Gastrocnemius medialis (tissue), 4 donors: Measurements from ENCODE around the gene FBXO17.

Experiments used
- CTCF ChIP-seq, 5 experiments: fragments of 450-650 bp in 3 of 5; fragments of 200-600 bp in 2 of 5; sonication (generic) in 2 of 5; IDR thresholded peaks in 4 of 5; conservative IDR thresholded peaks in 1 of 5; 1 replicate in 4 of 5; 2 replicates in 1 of 5; pipeline ENCODE4 v1.5.1; 2016 to 2019; ENCODE audit warnings: antibody characterized with exemption in 5 of 5, mild to moderate bottlenecking in 3 of 5, moderate library complexity in 3 of 5
- POLR2A ChIP-seq, 2 donors: fragments of 450-650 bp; IDR thresholded peaks; one replicate each; pipeline ENCODE4 v1.6.1; 2017; ENCODE audit warnings: antibody characterized with exemption in 2 of 2, mild to moderate bottlenecking in 2 of 2, moderate library complexity in 2 of 2

DNA sequence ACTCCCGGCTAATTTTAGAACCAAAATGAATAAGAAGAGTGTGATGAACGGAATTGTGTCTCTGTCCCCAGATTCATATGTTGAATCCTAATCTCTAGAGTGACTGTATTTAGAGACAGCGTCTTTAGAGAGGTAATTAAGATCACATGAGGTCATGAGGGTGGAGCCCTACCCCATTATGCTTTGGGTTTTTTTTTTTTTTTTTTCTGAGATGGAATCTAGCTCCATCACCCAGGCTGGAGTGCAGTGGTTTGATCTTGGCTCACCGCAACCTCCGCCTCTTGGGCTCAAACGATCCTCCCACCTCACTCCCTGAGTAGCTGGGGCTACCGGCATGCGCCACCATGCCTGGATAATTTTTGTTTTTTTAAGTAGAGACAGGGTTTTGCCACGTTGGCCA lies 28.9 kb upstream of the FBXO17 start:
- TF ChIP-seq CTCF (IDR thresholded peaks at IDR 0.05 in 4 of 5, conservative IDR thresholded peaks at IDR 0.05 in 1 of 5) (no peak), POLR2A (IDR thresholded peaks at IDR 0.05) (no peak)
